Activated gamma-delta T cell treated with anti-CD3 and anti-CD28 coated beads, Interleukin-2, amount 50 U/mL, for 16 hours (primary cell): Measurements from ENCODE around the gene ASTN2.

ENCODE experiments used
- DNase-seq: peaks from one replicate; pipeline ENCODE4 v3.0.0-alpha.2; 2020; ENCODE audit warnings: low read depth

ASTN2 gene

GRCh38 chr9:117104716-117105495, 310.0 kb downstream of the ASTN2 start:
- DNase-seq: no peak

- no peak for DNase-seq
Measured at GRCh38 chr9:117104206-117104605, 310.7 kb downstream of the ASTN2 start.

- DNase-seq: no peak
Measured at GRCh38 chr9:117103438-117104110, 311.3 kb downstream of the ASTN2 start.

GRCh38 chr9:117101008-117101407, 313.8 kb downstream of the ASTN2 start:
- DNase-seq: no peak

- no peak for DNase-seq
Measured at GRCh38 chr9:117098331-117098730, 316.5 kb downstream of the ASTN2 start.

- DNase-seq: no peak
Measured at GRCh38 chr9:117097761-117098160, 317.1 kb downstream of the ASTN2 start.

GRCh38 chr9:117096138-117096537, 318.7 kb downstream of the ASTN2 start:
- DNase-seq: no peak

- DNase-seq: no peak
Measured at GRCh38 chr9:117095081-117095480, 319.8 kb downstream of the ASTN2 start.

- DNase-seq: no peak
Measured at GRCh38 chr9:117093891-117094844, 320.7 kb downstream of the ASTN2 start.

GRCh38 chr9:117092582-117092981, 322.3 kb downstream of the ASTN2 start:
- no peak for DNase-seq

GRCh38 chr9:117091529-117091928, 323.3 kb downstream of the ASTN2 start:
- DNase-seq: no peak

- DNase-seq: no peak
Measured at GRCh38 chr9:117088786-117089185, 326.1 kb downstream of the ASTN2 start.

- DNase-seq: no peak
Measured at GRCh38 chr9:117088140-117088539, 326.7 kb downstream of the ASTN2 start.

- DNase-seq: no peak
Measured at GRCh38 chr9:117084221-117084620, 330.6 kb downstream of the ASTN2 start.

- DNase-seq: no peak
Measured at GRCh38 chr9:117083559-117083958, 331.3 kb downstream of the ASTN2 start.

GRCh38 chr9:117081641-117082317, 333.1 kb downstream of the ASTN2 start:
- DNase-seq: no peak

- no peak for DNase-seq
Measured at GRCh38 chr9:117080765-117081390, 334.0 kb downstream of the ASTN2 start.

- DNase-seq: no peak
Measured at GRCh38 chr9:117076571-117077290, 338.1 kb downstream of the ASTN2 start.

GRCh38 chr9:117075636-117076035, 339.2 kb downstream of the ASTN2 start:
- no peak for DNase-seq

- DNase-seq: no peak
Measured at GRCh38 chr9:117074784-117075520, 339.9 kb downstream of the ASTN2 start.
